ENCODE results near the gene LCK. TPM values are rescaled to one million over a fixed set of nuclear protein-coding genes. Genes with fewer than 3 reads are reported as not detected.
"Not testable (repeated sequence)": the region's sequence is repeated elsewhere in the genome, so short reads cannot be mapped to it uniquely, and the experiment has no call there.

Gene LCK
- total RNA-seq, 1 donor = 0.43 TPM

GRCh38 chr1:32247452-32247851 lies 3.6 kb upstream of the LCK start:
- no peak for TF ChIP-seq CTCF (IDR thresholded peaks at IDR 0.05; ENCODE audit: insufficient read depth, low read depth, low read length)
- DNase-seq (ENCODE audit: low read depth) = no peak
- no peak overlapping the region for H3K4me3 ChIP-seq (ENCODE audit: low read depth, low read length)

- H3K4me3 ChIP-seq (ENCODE audit: low read depth, low read length) = no peak overlapping the region
- DNase-seq (ENCODE audit: low read depth) = peak; percentile 72
- peak; percentile 91 for TF ChIP-seq CTCF (IDR thresholded peaks at IDR 0.05; ENCODE audit: insufficient read depth, low read depth, low read length)
Observed at GRCh38 chr1:32247983-32248889, 2.8 kb upstream of the LCK start.

- no peak overlapping the region for H3K4me3 ChIP-seq (ENCODE audit: low read depth, low read length)
- no peak for DNase-seq (ENCODE audit: low read depth)
- no peak for TF ChIP-seq CTCF (IDR thresholded peaks at IDR 0.05; ENCODE audit: insufficient read depth, low read depth, low read length)
Observed at GRCh38 chr1:32249831-32250525, 1.1 kb upstream of the LCK start.

- no peak for DNase-seq (ENCODE audit: low read depth)
- no peak for TF ChIP-seq CTCF (IDR thresholded peaks at IDR 0.05; ENCODE audit: insufficient read depth, low read depth, low read length)
- H3K4me3 ChIP-seq (ENCODE audit: low read depth, low read length) = no peak overlapping the region
Observed at GRCh38 chr1:32255072-32256071, 4.3 kb downstream of the LCK start.

- H3K4me3 ChIP-seq (ENCODE audit: low read depth, low read length) = no peak overlapping the region
- DNase-seq (ENCODE audit: low read depth) = no peak
- TF ChIP-seq CTCF (IDR thresholded peaks at IDR 0.05; ENCODE audit: insufficient read depth, low read depth, low read length) = no peak
Observed at GRCh38 chr1:32256473-32257226, 5.6 kb downstream of the LCK start.

- no peak for DNase-seq (ENCODE audit: low read depth)
- H3K4me3 ChIP-seq (ENCODE audit: low read depth, low read length) = no peak overlapping the region
- TF ChIP-seq CTCF (IDR thresholded peaks at IDR 0.05; ENCODE audit: insufficient read depth, low read depth, low read length) = no peak
Observed at GRCh38 chr1:32257227-32257508, 6.1 kb downstream of the LCK start.

- H3K4me3 ChIP-seq (ENCODE audit: low read depth, low read length); DNase-seq (ENCODE audit: low read depth): not testable (repeated sequence)
Observed at GRCh38 chr1:32263236-32263593, 12.2 kb downstream of the LCK start.

All from fibroblast of villous mesenchyme (primary cell).